ENCODE results near the gene CSF3. TPM values are rescaled to one million over a fixed set of nuclear protein-coding genes. Genes with fewer than 3 reads are reported as not detected.

Gene CSF3
- total and polyA plus RNA-seq, 11 donors: 0.14 to 1.3 (median 0.63) TPM; not detected in 7

- DNase-seq (peak in 1 of 5 donors; percentile 19), ATAC-seq (no peak)
- no peaks in the 10 kb centered on the region for H3K9me3 ChIP-seq
- TF ChIP-seq POLR2A (IDR thresholded peaks at IDR 0.05) (no peak), CTCF (IDR thresholded peaks at IDR 0.05) (no peak)
- H3K4me3 ChIP-seq: no peak overlapping the region
- H3K4me1 ChIP-seq: peaks cover 0 to 29% (median 15%) of the 10 kb centered on the region in 12 donors
- H3K27me3 ChIP-seq: no peaks in the 10 kb centered on the region
- WGBS, 4 donors: 87 to 89% (median 88%) methylated on average over 12 to 13 of the region's 13 CpGs
- no peak overlapping the region for H3K27ac ChIP-seq
- peaks cover 0 to 97% (median 86%) of the 10 kb centered on the region in 9 donors for H3K36me3 ChIP-seq
- intact Hi-C loops (cut with DNase I): loop anchor here in 3 of 10 donors (5.0 to 10.0 kb wide), 3 partner anchors 64 to 146 kb away; partner anchors contain the start of gene RAPGEFL1 (in 1 of the 3)
Observed at GRCh38 chr17:40028595-40028994, 13.4 kb downstream of the CSF3 start.

GRCh38 chr17:40031706-40032105, 16.5 kb downstream of the CSF3 start:
- TF ChIP-seq POLR2A (IDR thresholded peaks at IDR 0.05): no peak
- Histone ChIP-seq H3K36me3 (peaks cover 0 to 97% (median 86%) of the 10 kb centered on the region in 9 donors), H3K27me3 (no peaks in the 10 kb centered on the region), H3K27ac (peak overlapping the region in 7 of 12 donors; percentile 4 to 63 (median 49)), H3K4me1 (peaks cover 0 to 25% (median 10%) of the 10 kb centered on the region in 12 donors), H3K9me3 (no peaks in the 10 kb centered on the region), H3K4me3 (no peak overlapping the region)
- intact Hi-C loops (cut with DNase I): loop anchor here in 3 of 10 donors (5.0 to 10.0 kb wide), 2 partner anchors 53 to 136 kb away; no protein-coding TSS in a partner anchor
- WGBS, 4 donors: 86 to 95% (median 92%) methylated on average over 4 to 11 of the region's 11 CpGs
- DNase-seq (peak in 1 of 5 donors; percentile 8), ATAC-seq (no peak)

GRCh38 chr17:40032322-40033320, 17.4 kb downstream of the CSF3 start:
- Histone ChIP-seq H3K4me3 (no peak overlapping the region), H3K27me3 (no peaks in the 10 kb centered on the region), H3K4me1 (peaks cover 0 to 20% (median 5%) of the 10 kb centered on the region in 12 donors), H3K36me3 (peaks cover 0 to 94% (median 88%) of the 10 kb centered on the region in 9 donors), H3K27ac (peak overlapping the region in 9 of 12 donors; percentile 23 to 70 (median 51)), H3K9me3 (no peaks in the 10 kb centered on the region)
- TF ChIP-seq POLR2A (IDR thresholded peaks at IDR 0.05): no peak
- no peak for TF ChIP-seq CTCF (IDR thresholded peaks at IDR 0.05)
- WGBS, 4 donors: 82 to 86% (median 84%) methylated on average over 23 of the region's 23 CpGs
- intact Hi-C loops (cut with DNase I): loop anchor here in 3 of 10 donors (5.0 to 10.0 kb wide), 2 partner anchors 52 to 135 kb away; no protein-coding TSS in a partner anchor
- peak; percentile 60 to 85 (median 73) for DNase-seq
- ATAC-seq: peak; percentile 70 to 86 (median 84)

- ATAC-seq (no peak), DNase-seq (peak in 1 of 5 donors; percentile 28)
- intact Hi-C loops (cut with DNase I): loop anchor here in 3 of 10 donors (5.0 to 10.0 kb wide), 2 partner anchors 51 to 134 kb away; no protein-coding TSS in a partner anchor
- Histone ChIP-seq H3K9me3 (no peaks in the 10 kb centered on the region), H3K36me3 (peaks cover 0 to 86% (median 80%) of the 10 kb centered on the region in 9 donors), H3K27ac (peak overlapping the region in 2 of 12 donors; percentile 34 to 62), H3K4me1 (peaks cover 0 to 24% (median 6%) of the 10 kb centered on the region in 12 donors), H3K27me3 (no peaks in the 10 kb centered on the region), H3K4me3 (no peak overlapping the region)
- TF ChIP-seq POLR2A (IDR thresholded peaks at IDR 0.05) (no peak), CTCF (IDR thresholded peaks at IDR 0.05) (no peak)
- WGBS, 4 donors: 88 to 93% (median 91%) methylated on average over 7 to 8 of the region's 8 CpGs
Observed at GRCh38 chr17:40033339-40033738, 18.1 kb downstream of the CSF3 start.

Measured in heart left ventricle (tissue), 16 donors.